ENCODE results near the gene SIRT4. TPM values are rescaled to one million over a fixed set of nuclear protein-coding genes. Genes with fewer than 3 reads are reported as not detected.
"Not testable (repeated sequence)": the region's sequence is repeated elsewhere in the genome, so short reads cannot be mapped to it uniquely, and the experiment has no call there.

Gene SIRT4
- total RNA-seq, 1 donor from 2014 or later: 4.5 TPM

GRCh38 chr12:120336392-120336791 lies 34.3 kb downstream of the SIRT4 start:
- not testable (repeated sequence) for DNase-seq

GRCh38 chr12:120337730-120338129 lies 35.6 kb downstream of the SIRT4 start:
- no peak for DNase-seq

DNA sequence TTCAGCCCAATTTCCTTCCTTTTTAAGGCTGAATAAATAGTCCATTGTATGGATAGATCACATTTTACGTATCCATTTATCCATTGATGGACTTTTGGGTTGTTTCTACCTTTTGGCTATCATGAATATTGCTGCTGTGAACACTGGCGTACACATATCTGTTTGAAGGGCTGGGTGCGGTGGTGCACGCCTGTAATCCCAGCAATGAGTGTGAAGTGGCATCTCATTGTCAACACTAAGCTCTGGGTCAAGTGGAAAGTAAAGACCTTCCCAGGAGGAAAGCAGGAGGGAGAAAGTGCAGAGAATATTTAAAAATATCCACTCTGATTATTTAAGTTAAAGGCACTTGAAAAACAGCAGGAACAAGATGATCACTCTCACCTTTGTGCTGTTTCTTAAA lies 37.1 kb downstream of the SIRT4 start:
- DNase-seq: no peak

DNA sequence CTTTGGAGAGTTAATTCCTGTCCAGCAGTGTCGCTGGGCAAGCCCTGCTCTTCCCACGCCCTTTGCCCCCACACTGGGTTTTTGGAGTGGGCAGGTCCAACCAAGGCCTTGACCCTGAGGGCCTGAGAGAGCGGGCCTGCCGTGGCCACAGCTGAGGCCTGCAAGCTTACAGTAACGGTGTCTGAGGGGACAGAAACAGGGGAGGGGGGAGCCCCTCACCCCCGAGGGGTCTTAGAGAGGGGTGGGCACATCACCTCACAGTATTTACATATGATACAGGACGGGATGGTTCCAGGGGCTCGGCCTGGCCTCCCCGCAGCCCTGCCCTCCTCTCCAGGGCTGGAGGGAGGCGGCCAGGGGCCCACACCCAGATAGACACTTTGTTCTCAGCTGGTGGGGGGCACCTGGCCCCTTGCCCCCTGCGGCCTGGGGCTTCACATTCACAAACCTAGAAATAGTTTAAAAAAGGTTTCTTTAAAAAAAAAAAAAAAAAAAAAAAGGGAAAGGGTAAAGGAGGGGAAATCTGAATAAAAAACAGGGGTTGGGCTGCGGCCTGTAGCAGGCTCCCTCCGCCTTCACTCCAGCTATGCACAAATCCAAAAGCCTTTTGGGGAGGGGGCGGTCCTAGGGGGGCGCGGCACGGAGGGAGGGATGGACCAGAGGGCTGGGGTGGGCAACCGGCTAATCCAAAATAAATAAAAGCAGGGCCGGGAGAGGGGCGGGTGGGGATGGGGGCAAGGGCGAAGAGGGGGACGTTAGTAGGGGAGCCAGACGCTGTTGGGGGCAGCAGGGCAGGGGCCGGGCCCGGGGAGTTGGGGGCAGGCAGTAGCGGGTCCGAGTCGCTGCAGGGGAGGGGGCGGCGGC lies 40.3 kb downstream of the SIRT4 start:
- DNase-seq: no peak

GRCh38 chr12:120343039-120343537 lies 41.0 kb downstream of the SIRT4 start:
- DNase-seq: no peak

DNA sequence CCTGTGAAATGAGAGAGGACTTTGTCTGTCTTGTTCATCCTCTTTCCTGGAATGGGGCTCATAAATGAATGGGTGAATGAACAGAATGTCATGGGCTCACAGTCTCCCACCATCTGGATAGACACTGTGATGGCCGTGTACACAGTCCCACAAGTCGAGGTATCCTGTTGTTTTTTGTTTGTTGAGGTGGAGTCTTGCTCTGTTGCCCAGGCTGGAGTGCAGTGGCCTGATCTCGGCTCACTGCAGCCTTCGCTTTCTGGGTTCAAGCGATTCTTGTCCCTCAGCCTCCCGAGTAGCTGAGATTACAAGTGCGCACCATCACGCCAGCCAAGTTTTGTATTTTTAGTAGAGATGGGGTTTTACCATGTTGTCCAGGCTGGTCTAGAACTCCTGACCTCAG lies 41.6 kb downstream of the SIRT4 start:
- DNase-seq: no peak

- no peak for DNase-seq
Measured at GRCh38 chr12:120346031-120346430, 43.9 kb downstream of the SIRT4 start.

GRCh38 chr12:120346681-120347080 lies 44.6 kb downstream of the SIRT4 start:
- no peak for DNase-seq

DNA sequence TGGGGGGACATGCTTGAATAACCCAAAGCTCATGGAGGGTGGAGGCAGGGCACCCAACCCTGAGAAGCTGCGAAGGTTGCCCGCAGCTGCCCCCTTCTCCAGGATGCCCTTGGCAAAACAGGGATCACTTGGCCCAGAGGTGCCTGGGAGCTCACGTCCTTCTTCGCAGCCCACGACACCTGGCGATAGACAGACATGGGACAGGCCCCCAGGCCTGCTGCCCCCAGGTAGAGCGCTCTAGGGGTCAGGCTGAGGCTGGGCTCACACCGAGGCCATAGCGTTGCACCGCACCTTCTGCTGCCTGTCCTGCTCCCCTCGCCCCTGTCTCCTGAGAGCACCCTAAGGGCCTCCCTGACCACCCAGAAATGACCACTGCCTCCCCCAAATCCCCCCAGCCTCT lies 45.6 kb downstream of the SIRT4 start:
- DNase-seq: no peak

DNA sequence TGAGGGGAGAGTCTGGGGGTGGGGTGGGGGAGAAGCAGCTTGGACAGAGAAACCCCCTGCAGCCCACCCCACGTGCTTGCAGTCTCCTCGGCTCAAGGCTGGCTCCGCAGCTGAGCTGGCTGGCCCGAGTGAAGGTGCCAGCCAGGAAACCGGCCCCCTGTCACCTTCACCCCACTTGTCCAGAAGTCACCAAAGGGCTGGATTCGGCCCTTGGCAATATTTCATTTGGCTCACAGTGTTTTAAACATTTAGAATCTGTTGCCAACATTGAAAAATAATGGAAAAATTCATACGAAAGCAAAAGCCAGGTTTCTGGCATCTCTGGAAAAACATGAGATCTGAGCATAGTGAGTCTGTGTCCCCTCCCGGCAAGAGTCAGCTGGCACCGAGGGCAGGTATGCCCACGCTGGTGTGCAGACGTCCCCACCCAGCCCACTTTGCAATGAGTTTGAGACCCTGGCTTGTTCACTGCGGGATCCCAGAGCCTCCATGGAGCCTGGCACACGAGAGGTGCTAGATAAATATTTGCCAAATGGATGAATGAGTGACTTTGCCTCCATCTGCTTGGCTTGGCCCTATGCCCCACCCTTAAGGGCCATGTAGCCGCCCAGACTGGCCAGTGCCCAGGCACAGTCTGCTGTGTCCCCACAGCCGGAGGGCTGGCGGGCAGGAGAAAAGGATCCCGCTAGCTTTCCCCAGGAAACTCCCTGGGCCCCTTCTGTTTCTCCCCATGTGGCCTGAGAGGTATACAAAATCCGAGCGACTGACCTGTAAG lies 48.6 kb downstream of the SIRT4 start:
- DNase-seq: no peak

DNA sequence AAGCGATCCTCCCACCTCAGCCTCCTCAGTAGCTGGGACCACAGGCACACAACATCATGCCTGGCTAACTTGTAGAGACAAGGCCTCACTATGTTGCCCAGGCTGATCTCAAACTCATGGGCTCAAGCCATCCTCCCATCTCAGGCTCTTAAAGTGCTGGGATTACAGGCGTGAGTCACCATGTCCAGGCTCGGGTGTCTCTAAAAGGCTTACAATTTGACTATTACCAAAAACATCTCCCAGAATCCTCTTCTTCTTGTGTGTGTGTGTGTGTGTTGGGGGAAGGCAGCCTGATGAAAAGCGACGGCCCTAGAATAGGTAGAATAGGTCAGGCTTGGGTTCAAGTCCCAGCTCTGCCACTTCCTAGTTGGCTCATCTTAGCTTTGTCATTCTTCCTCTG lies 50.0 kb downstream of the SIRT4 start:
- DNase-seq: no peak

DNA sequence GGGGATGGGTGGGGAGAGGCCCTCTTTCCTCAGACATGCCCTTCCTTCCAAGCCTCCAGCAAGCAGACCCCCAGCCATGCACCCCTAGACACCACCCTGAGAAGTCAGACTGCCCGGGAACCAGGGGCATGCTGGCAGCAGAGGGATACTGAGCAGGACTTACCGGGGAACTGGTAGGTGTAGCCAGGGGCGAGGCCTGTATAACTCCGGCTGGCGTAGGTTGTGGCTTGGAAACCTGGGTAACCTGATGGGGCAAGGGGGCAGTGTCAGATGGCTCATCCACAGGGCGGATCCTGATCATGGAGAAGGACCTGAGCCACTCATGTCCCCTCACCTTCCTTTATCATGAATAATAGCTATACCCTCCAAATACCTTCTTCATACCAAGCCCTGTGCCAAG lies 51.0 kb downstream of the SIRT4 start:
- no peak for DNase-seq

DNA sequence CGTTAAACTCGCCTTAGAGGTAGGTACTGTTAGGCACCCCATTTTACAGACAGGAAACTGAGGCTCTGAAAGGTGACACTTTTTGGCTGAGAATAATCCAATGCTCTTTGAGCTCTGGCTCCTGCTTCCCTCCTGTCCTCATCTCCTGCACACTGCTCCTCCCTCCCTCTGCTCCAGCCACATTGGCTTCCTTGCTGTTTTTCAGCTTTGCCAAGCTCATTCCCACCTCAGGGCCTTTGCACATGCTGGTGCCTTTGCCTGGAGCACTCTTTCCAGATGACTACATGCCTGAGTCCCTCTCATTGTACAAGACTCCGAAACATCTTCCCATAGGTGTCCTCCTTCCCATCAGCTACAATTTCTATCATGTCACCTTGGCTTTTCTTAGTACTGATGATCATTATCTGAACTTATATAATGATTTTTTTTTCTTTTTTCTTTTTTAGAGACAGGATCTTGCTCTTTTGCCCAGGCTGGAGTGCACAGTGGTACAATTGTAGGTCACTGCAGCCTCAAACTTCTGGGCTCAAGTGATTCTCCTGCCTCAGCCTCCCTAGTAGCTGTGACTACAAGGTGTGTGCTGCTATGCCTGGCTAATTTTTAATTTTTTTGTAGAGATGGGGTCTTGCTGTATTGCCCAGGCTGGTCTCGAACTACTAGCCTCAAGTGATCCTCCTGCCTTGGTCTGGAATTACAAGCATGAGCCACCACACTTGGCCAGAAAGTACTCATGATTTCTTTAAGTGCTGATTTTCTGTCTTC lies 51.6 kb downstream of the SIRT4 start:
- no peak for DNase-seq

- peak; percentile 80 for DNase-seq
Measured at GRCh38 chr12:120356567-120357030, 54.5 kb downstream of the SIRT4 start.

DNA sequence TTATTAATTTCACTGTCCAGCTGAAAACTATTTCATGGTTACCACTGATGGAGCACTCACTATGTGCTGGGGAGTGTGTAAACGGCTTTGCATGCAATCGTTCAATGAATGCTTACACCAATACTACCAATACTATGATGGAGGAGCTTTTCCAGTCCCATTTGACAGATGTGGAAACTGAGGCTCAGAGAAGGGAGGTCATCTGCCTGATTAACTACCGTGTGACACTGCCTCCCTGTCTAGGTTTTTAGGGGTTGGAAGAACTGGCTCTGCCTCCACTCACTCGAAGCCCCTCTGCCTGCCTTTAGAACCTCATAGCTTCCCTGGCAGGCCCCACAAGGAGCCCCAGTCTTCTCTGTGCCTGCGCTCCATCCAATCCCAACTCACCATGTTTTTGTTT lies 55.0 kb downstream of the SIRT4 start:
- DNase-seq: no peak

DNA sequence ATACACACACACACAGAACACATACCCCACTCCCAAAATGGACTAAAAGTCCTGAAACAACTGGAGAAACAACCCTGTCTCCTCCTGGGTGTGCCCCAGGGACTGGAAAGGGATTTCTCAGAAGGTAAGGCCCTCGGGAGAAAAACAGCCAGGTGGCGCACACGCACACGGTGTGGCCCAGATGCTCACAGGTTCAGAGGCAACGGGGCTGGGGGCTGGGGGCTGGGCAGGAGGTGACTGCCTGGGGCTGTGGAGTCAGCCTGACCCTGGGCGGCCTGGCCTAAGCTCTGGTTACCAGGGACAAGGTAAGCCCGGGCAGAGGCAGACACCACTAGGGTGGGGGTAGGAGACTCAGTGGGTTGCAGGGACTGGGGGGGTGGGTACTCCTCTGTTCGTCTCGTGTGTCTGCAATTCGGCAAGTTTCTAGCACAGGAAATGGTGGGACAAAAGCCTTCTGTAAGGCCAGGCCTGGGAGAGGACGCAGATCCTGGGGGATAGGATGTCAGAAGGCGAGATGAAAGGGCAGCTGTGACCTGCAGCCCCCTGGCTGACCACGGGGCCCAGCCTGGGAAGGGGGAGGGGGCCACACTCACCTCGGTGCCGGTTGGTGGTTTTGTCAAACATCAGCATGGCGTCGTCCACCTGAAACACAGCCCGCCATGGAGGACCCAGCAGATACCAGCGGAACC lies 56.4 kb downstream of the SIRT4 start:
- DNase-seq: no peak

DNA sequence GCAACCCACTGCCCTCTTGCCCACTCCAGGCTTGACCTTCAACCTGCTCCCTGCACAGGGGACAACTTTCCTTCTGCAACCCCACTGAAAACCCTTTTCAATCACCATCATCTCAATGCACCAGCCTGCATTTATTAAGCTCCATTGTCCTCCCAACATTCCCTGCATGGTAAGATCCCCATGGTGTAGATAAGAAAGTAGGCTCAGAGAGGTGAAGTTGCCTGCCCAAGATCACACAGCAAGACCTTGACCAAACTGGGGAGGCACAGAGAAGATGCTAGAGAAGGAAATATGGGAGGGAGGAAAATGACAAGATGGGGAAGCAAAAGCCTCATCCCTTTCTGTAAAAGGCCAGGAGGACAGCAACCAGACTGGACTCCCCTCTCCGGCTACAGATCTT lies 57.0 kb downstream of the SIRT4 start:
- DNase-seq: no peak

- DNase-seq: peak; percentile 75
Measured at GRCh38 chr12:120361506-120362208, 59.5 kb downstream of the SIRT4 start.

Measured in occipital lobe (tissue), 2 donors.